ENCODE data around the gene RAD51AP2. TPM values are rescaled to one million over a fixed set of nuclear protein-coding genes. Genes with fewer than 3 reads are reported as not detected.

The RAD51AP2 gene
- total and polyA plus RNA-seq, 2 of the 8 experiments (the other 6 are each of a cell fraction or from before 2014, with no cell fraction given), result 0.02 to 0.20 TPM

DNA sequence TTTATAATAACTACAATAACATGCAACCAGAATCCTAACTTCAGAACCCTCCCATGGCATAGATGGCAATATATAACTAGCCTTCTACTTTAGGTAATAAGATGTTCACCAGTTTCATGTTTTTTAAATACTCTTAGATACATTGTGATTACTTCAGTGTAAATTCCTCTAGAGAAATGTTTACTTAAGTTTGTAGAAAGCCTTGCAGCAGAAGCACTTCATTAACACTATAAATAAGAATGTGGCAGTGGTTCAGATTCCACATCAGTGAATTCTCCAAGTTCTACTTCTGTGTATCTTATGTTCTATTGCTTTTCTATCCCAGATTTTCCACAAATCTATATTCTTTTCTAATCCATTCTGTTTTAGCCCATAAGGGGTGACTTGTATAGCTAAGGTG is 1.2 kb upstream of the RAD51AP2 start:
- no peak for FAIRE-seq
- CTCF ChIA-PET (ENCODE audit: partially characterized antibody), result interaction anchor here (0.6 kb wide), 1 partner anchor 140 kb away, joined by 4 read pairs; no protein-coding TSS in a partner anchor
- no peak for TF ChIP-seq CHD2 (IDR thresholded peaks at IDR 0.05; ENCODE audit: low read length)
- no peak for TF ChIP-seq SIN3A (conservative IDR thresholded peaks at IDR 0.05 in 1 of 2, IDR thresholded peaks at IDR 0.05 in 1 of 2; ENCODE audit: low read depth in 1 of 2, low read length in 2 of 2)
- TF ChIP-seq RAD21 (IDR thresholded peaks at IDR 0.05 in 1 of 2, conservative IDR thresholded peaks at IDR 0.05 in 1 of 2; ENCODE audit: low read depth in 2 of 2, low read length in 2 of 2), result no peak
- TF ChIP-seq PHF8 (conservative IDR thresholded peaks at IDR 0.05; ENCODE audit: low read depth, low read length), result no peak
- no peak for TF ChIP-seq HDAC2 (IDR thresholded peaks at IDR 0.05; ENCODE audit: borderline replicate concordance in 1 of 2, low read depth in 2 of 2, low read length in 2 of 2)
- no peak for TF ChIP-seq SAP30 (IDR thresholded peaks at IDR 0.05; ENCODE audit: insufficient read depth, insufficient replicate concordance, low read length)
- no peak for TF ChIP-seq ZNF274 (IDR thresholded peaks at IDR 0.05; ENCODE audit: borderline replicate concordance, extremely low read depth, low read length)
- TF ChIP-seq POU5F1 (IDR thresholded peaks at IDR 0.05; ENCODE audit: low read depth, low read length), result no peak
- no peak for TF ChIP-seq JUN (IDR thresholded peaks at IDR 0.05; ENCODE audit: low read depth, low read length)
- TF ChIP-seq SRF (IDR thresholded peaks at IDR 0.05; ENCODE audit: low read depth, low read length), result no peak
- TF ChIP-seq RXRA (IDR thresholded peaks at IDR 0.05; ENCODE audit: insufficient read depth, low read depth, low read length), result no peak
- no peak for TF ChIP-seq CEBPB (IDR thresholded peaks at IDR 0.05; ENCODE audit: low read depth, low read length)
- TF ChIP-seq SUZ12 (IDR thresholded peaks at IDR 0.05; ENCODE audit: low read length), result no peak
- TF ChIP-seq TAF1 (IDR thresholded peaks at IDR 0.05; ENCODE audit: low read depth, low read length), result no peak

More for the DNA sequence above, 1.2 kb upstream of the RAD51AP2 start:
- Histone ChIP-seq H2BK15ac (ENCODE audit: low read length) (no peak overlapping the region), H3K27me3 (replicated peaks in 1 of 4; ENCODE audit: control insufficient read depth in 3 of 4, extremely low read depth in 1 of 4, insufficient read depth in 3 of 4, low read length in 3 of 4) (peaks cover 0 to 2% (median 0%) of the 10 kb centered on the region in 4 experiments; a peak in 1 of 7 replicates), H3K4me2 (ENCODE audit: insufficient read depth in 1 of 2, low read depth in 2 of 2, low read length in 2 of 2) (no peak overlapping the region), H3K79me1 (ENCODE audit: low read depth, low read length) (no peaks in the 10 kb centered on the region), H3K79me2 (ENCODE audit: control insufficient read depth in 1 of 2, insufficient read depth in 2 of 2, low read length in 2 of 2) (no peaks in the 10 kb centered on the region), H3K4me1 (replicated peaks in 1 of 4; ENCODE audit: control insufficient read depth in 3 of 4, insufficient read depth in 4 of 4, low read length in 3 of 4) (peaks cover 0 to 4% (median 1%) of the 10 kb centered on the region in 4 experiments; a peak in 3 of 7 replicates), H2AFZ (ENCODE audit: low read length) (no peak overlapping the region), H2BK12ac (ENCODE audit: low read depth, low read length) (no peak overlapping the region), H3K4ac (replicated peaks; ENCODE audit: insufficient read length, low read depth, low read length) (no peak overlapping the region), H3K18ac (ENCODE audit: extremely low read depth, low read length) (no peak overlapping the region), H3K23ac (ENCODE audit: insufficient read length) (no peak overlapping the region), H4K5ac (ENCODE audit: insufficient read length, low read depth, low read length) (no peak overlapping the region), H3K27ac (ENCODE audit: low read depth, low read length) (no peak overlapping the region), H2AK5ac (ENCODE audit: low read depth, low read length) (no peak overlapping the region), H4K20me1 (replicated peaks in 1 of 2; ENCODE audit: control insufficient read depth in 1 of 2, insufficient read depth in 2 of 2, low read length in 2 of 2) (no peaks in the 10 kb centered on the region), H2BK20ac (ENCODE audit: low read length) (no peak overlapping the region), H3K56ac (replicated peaks; ENCODE audit: insufficient read length, low read depth, low read length) (no peak overlapping the region), H3K9ac (replicated peaks in 1 of 4; ENCODE audit: extremely low read depth in 1 of 4, low read depth in 3 of 4, low read length in 3 of 4) (no peak overlapping the region), H3K36me3 (ENCODE audit: control insufficient read depth in 2 of 4, insufficient read depth in 4 of 4, low read length in 3 of 4) (no peaks in the 10 kb centered on the region), H4K8ac (ENCODE audit: extremely low read depth, insufficient read depth, low read length) (no peak overlapping the region), H4K91ac (replicated peaks; ENCODE audit: insufficient read length, low read length) (no peak overlapping the region), H3K14ac (ENCODE audit: insufficient read length) (no peak overlapping the region), H2BK120ac (replicated peaks; ENCODE audit: low read depth, low read length) (no peak overlapping the region), H3K23me2 (ENCODE audit: low read depth, low read length) (no peaks in the 10 kb centered on the region), H2BK5ac (ENCODE audit: low read depth, low read length) (no peak overlapping the region), H3K4me3 (ENCODE audit: extremely low read depth in 1 of 4, insufficient read depth in 2 of 4, low read depth in 3 of 4, low read length in 4 of 4) (no peak overlapping the region), H3K9me3 (ENCODE audit: insufficient read depth in 2 of 2, low read depth in 1 of 2, low read length in 1 of 2) (no peaks in the 10 kb centered on the region)
- POLR2A ChIA-PET (ENCODE audit: partially characterized antibody), result no interaction called here
- no peak for DNase-seq (ENCODE audit: low read depth in 1 of 2, low spot score in 2 of 2)

All from H1 (cell line).